Stomach (tissue), 9 donors: ENCODE data around the gene COG2. TPM values are rescaled to one million over a fixed set of nuclear protein-coding genes. Genes with fewer than 3 reads are reported as not detected.

ENCODE experiments used
- DNase-seq, 2 donors: peaks; one replicate each; pipeline versions ENCODE4 v3.0.0 to v3.0.0-alpha.2; 2013 to 2019
- H3K27ac ChIP-seq, 5 donors: fragments of 200-600 bp in 4 of 5; sonication (generic) in 4 of 5; one replicate each; pipeline ENCODE4 v1.5.1; 2013 to 2019; ENCODE audit warnings: mild to moderate bottlenecking in 1 of 5, moderate library complexity in 1 of 5
- H3K27me3 ChIP-seq, 3 donors: fragments of 200-600 bp; sonication (generic); one replicate each; pipeline ENCODE4 v1.5.1; 2017 to 2019; ENCODE audit warnings: mixed run types in 1 of 3
- H3K36me3 ChIP-seq, 4 donors: fragments of 200-600 bp; sonication (generic); 1 replicate in 3 of 4; 2 replicates in 1 of 4; pipeline ENCODE4 v1.5.1; 2016 to 2019
- H3K4me1 ChIP-seq, 4 donors: fragments of 200-600 bp; sonication (generic); one replicate each; pipeline ENCODE4 v1.5.1; 2016 to 2019
- H3K4me3 ChIP-seq, 4 donors: fragments of 200-600 bp; sonication (generic) in 3 of 4; one replicate each; pipeline ENCODE4 v1.5.1; 2016 to 2019; ENCODE audit warnings: mild to moderate bottlenecking in 1 of 4
- H3K9me3 ChIP-seq, 4 donors: fragments of 200-600 bp; sonication (generic); one replicate each; pipeline ENCODE4 v1.5.1; 2016 to 2019
- EP300 ChIP-seq: sonication (generic); formaldehyde crosslinking; IDR thresholded peaks from one replicate; pipeline ENCODE4 v1.6.1; 2017; ENCODE audit warnings: antibody characterized with exemption
- POLR2A ChIP-seq, 4 donors: fragments of 450-650 bp; IDR thresholded peaks; one replicate each; pipeline ENCODE4 v1.6.1; 2016; ENCODE audit warnings: antibody characterized with exemption in 4 of 4, control low read depth in 2 of 4, mild to moderate bottlenecking in 1 of 4, moderate library complexity in 1 of 4
- POLR2AphosphoS5 ChIP-seq, 3 donors: sonication (generic); formaldehyde crosslinking; IDR thresholded peaks; one replicate each; pipeline ENCODE4 v1.6.1; 2016; ENCODE audit warnings: antibody characterized with exemption in 3 of 3
- WGBS, 5 donors: extraction: QIAGEN DNeasy Blood & Tissue Kit in 3 of 5; methylation state at CpG; one replicate each; pipeline versions ENCODE4 v1.1.5 to v1.1.7; 2013 to 2018; 5-methylcytosine and 5-hydroxymethylcytosine counted together
- intact Hi-C: fragments of 100-400 bp; cut with DNase I; formaldehyde crosslinking; loops from one replicate; pipeline ENCODE4 v1.15.1; 2023; ENCODE audit warnings: low total_unique reads
- polyA plus RNA-seq, 3 donors: library from polyadenylated mRNA; stranded (reverse); fragments of 200-250 nt; gene quantifications; one replicate each; pipeline ENCODE4 v1.2.3, GENCODE V29; 2013
- total RNA-seq, 5 donors: library from RNA; depleted of rRNA; stranded (reverse); fragments of >200 nt; gene quantifications; one replicate each; pipeline versions ENCODE4 v1.1.0 to v1.2.3, GENCODE V29; 2014 to 2016
- TF ChIP-seq, protein P1 (sequence below), 7 experiments: fragments of 450-650 bp in 4 of 7; fragments of 200-600 bp in 3 of 7; sonication (generic) in 3 of 7; IDR thresholded peaks; one replicate each; pipeline ENCODE4 v1.5.1; 2016 to 2019; ENCODE audit warnings: antibody characterized with exemption in 7 of 7, control low read depth in 2 of 7, mild to moderate bottlenecking in 1 of 7
- donor health status: healthy with polysubstance abuse.
- donor health status: Bipolar disorder and iron deficiency.
- donor health status: healthy.

The COG2 gene
- total and polyA plus RNA-seq, 8 donors: 8.9 to 51.3 (median 20.7) TPM

DNA sequence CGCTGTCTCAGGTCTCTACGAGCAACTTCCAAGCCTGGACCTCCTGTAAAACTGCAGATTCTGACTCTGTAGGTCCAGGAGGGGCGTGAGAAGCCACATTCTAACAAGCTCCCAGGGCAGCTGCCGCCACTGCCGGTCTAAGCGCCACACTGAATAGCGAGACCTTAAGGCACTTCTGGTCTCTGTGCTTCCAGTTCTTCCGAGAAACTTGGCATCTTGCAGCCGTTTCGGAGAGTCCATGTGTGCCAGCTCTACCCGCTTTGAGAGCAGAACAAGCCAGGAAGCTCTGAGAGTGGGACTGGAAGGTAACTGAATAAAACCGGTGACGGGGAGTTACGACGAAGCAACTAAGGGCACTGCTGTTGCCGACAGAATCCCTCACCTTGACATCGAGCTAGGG is 59.2 kb downstream of the COG2 start:
- WGBS, 5 donors: 81 to 90% (median 88%) methylated on average over 17 of the region's 17 CpGs
- H3K27ac ChIP-seq: no peak overlapping the region
- intact Hi-C loops: no loop called here

DNA sequence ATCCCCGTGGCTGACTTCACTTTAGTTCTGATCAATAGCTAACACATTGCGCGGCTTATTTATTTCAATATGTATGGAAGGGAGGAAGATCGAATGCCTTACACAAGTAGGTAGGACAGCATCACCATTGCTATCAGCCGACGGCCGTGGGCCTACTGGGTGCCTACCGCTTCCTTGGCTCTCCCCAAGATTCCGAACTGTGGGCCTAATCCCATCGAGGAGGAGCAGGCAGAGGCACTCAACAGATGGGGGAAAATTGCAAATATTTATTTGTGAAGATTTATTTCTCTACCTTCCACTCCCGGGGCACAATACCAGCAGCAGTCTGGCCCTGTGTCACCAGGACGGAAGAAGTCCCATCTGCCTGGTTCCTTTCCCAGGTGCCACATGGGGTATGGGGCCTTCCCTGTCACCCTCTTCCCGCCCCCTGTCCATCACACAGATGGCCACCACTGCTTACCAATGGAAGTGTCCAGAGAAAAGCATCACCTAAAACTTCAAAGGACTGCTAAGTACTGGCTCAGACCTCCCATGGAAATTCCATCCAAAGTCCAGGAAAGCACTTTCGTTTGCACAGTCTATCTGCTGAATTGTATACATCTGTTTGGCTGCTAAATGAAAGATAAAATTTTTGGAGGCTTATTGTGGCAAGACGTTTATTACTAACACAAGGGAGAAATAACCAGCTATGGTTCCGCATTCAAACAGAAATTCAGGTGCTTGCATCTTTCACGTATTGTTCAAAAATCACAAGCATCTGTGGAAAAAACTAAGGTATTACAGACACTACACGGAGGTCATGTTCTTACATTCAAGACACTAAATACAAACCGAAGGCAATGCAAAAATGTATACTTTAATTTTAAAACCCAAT is 59.9 kb downstream of the COG2 start:
- no peak for DNase-seq
- TF ChIP-seq POLR2AphosphoS5 (IDR thresholded peaks at IDR 0.05): no peak
- TF ChIP-seq EP300: no peak
- TF ChIP-seq, protein P1, sequence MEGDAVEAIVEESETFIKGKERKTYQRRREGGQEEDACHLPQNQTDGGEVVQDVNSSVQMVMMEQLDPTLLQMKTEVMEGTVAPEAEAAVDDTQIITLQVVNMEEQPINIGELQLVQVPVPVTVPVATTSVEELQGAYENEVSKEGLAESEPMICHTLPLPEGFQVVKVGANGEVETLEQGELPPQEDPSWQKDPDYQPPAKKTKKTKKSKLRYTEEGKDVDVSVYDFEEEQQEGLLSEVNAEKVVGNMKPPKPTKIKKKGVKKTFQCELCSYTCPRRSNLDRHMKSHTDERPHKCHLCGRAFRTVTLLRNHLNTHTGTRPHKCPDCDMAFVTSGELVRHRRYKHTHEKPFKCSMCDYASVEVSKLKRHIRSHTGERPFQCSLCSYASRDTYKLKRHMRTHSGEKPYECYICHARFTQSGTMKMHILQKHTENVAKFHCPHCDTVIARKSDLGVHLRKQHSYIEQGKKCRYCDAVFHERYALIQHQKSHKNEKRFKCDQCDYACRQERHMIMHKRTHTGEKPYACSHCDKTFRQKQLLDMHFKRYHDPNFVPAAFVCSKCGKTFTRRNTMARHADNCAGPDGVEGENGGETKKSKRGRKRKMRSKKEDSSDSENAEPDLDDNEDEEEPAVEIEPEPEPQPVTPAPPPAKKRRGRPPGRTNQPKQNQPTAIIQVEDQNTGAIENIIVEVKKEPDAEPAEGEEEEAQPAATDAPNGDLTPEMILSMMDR (IDR thresholded peaks at IDR 0.05): no peak
- no peak for TF ChIP-seq POLR2A (IDR thresholded peaks at IDR 0.05)
- intact Hi-C loops: no loop called here
- peak overlapping the region; percentile 11 to 74 (median 64) for H3K27ac ChIP-seq
- WGBS, 5 donors: 59 to 72% (median 69%) methylated on average over 19 of the region's 19 CpGs
- H3K36me3 ChIP-seq: no peaks in the 10 kb centered on the region
- H3K4me1 ChIP-seq: peaks cover 0 to 22% (median 8%) of the 10 kb centered on the region in 4 donors
- no peaks in the 10 kb centered on the region for H3K9me3 ChIP-seq
- no peak overlapping the region for H3K4me3 ChIP-seq
- no peaks in the 10 kb centered on the region for H3K27me3 ChIP-seq

More for the DNA sequence above, 59.2 kb downstream of the COG2 start:
- DNase-seq: no peak
- no peak for TF ChIP-seq EP300
- TF ChIP-seq, protein P1 (IDR thresholded peaks at IDR 0.05): no peak
- no peak for TF ChIP-seq POLR2AphosphoS5 (IDR thresholded peaks at IDR 0.05)
- no peak for TF ChIP-seq POLR2A (IDR thresholded peaks at IDR 0.05)
- Histone ChIP-seq H3K4me3 (no peak overlapping the region), H3K36me3 (no peaks in the 10 kb centered on the region), H3K27me3 (no peaks in the 10 kb centered on the region), H3K9me3 (no peaks in the 10 kb centered on the region), H3K4me1 (peaks cover 0 to 22% (median 8%) of the 10 kb centered on the region in 4 donors)

DNA sequence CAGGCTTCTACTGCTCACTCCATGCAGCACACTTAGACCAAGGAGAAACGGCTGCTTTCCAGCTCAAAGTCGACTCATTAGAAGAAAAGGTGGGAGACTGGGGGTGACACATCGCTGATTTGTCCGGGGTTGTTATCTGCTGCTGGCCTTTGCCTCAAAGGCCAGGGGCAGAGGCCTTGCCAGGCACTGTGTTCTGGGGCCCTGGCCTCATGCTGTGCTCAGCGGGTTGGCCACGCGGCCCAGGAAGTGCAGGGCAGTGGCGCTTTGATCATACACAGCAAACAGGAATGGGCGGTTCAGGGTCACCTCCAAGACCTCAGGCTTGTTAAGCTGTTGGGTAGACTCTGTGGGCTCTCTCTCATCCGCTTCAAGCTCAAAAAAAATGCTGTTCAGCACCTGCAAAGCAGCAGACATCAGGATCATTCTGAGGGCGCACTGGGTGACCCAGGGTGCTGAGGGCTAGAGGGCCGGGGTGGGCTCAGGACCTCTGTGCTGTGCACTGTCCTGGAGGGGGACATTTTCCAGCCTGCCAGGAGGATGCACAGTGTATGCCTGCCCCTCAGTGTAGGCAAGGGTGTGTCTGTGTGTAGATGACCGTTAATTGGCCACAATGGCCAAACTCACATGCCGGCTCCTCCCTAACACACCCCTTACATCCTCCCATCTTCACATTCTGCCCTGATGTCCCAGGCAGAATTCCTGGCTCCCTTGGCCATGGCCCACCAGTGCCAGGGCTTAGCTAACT is 60.8 kb downstream of the COG2 start:
- Histone ChIP-seq H3K4me3 (no peak overlapping the region), H3K4me1 (peaks cover 0 to 22% (median 8%) of the 10 kb centered on the region in 4 donors), H3K36me3 (no peaks in the 10 kb centered on the region), H3K27ac (peak overlapping the region; percentile 11 to 74 (median 73)), H3K9me3 (no peaks in the 10 kb centered on the region), H3K27me3 (no peaks in the 10 kb centered on the region)
- TF ChIP-seq EP300: no peak
- peak in 1 of 3 donors; percentile 71 for TF ChIP-seq POLR2AphosphoS5 (IDR thresholded peaks at IDR 0.05)
- peak; percentile 85 to 86 for DNase-seq
- intact Hi-C loops: no loop called here
- WGBS, 5 donors: 29 to 52% (median 40%) methylated on average over 8 to 14 of the region's 14 CpGs

DNA sequence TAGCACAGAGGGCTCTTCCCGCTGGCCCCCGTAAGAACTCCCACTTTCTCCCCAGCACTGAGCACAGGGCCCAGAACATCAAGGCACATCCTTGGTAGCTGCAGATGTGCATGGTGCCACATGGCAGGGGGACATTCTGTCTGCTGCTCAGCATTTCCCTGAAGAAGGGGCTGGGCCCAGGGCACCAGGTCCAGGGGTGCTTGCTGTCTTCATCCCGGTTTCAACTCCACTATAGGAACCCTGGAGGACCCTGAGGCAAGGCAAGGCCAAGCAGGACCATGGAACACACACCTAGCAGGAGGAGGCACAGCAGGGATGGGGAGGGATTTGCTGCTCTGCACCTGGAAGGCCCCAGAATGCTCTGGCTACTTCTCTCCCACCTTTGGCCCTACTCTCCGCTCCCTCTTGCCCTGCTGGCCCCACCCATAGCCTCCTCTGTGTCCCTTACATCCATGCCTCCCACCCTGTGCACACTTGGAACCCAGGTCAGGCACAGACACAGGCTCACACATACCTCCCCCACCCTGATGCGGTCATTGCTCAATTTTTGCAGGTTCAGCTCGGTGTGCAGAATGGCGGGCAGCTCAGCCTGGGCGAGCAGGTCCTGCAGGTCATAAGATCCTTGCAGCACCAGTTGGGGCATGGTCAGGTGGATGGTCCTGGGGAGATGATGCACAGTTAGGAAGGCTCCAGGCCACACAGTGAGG is 61.6 kb downstream of the COG2 start:
- 91 to 96% (median 91%) methylated on average over 8 of the region's 8 CpGs for WGBS, 5 donors
- H3K36me3 ChIP-seq: no peaks in the 10 kb centered on the region
- no peak for DNase-seq

More for the DNA sequence above, 61.6 kb downstream of the COG2 start:
- H3K9me3 ChIP-seq: no peaks in the 10 kb centered on the region
- intact Hi-C loops: no loop called here
- no peak overlapping the region for H3K4me3 ChIP-seq
- H3K27ac ChIP-seq: peak overlapping the region in 3 of 5 donors; percentile 73 to 74 (median 73)
- TF ChIP-seq EP300 (no peak), POLR2AphosphoS5 (IDR thresholded peaks at IDR 0.05) (no peak), POLR2A (IDR thresholded peaks at IDR 0.05) (no peak)
- TF ChIP-seq, protein P1 (IDR thresholded peaks at IDR 0.05): no peak
- H3K27me3 ChIP-seq: no peaks in the 10 kb centered on the region
- peaks cover 0 to 22% (median 8%) of the 10 kb centered on the region in 4 donors for H3K4me1 ChIP-seq
